NCI-H510A (cell line): ENCODE measurements around the gene FGF22.
"Not testable (repeated sequence)": the region's sequence is repeated elsewhere in the genome, so short reads cannot be mapped to it uniquely, and the experiment has no call there.

Experiments
- DNase-seq: peaks from one replicate; lab custom pipeline; 2025; lab: John Stamatoyannopoulos, UW

Gene FGF22

GRCh38 chr19:660793-661426, 21.2 kb downstream of the FGF22 start:
- DNase-seq = no peak

- no peak for DNase-seq
Observed at GRCh38 chr19:661427-662196, 21.9 kb downstream of the FGF22 start.

GRCh38 chr19:662207-662961, 22.7 kb downstream of the FGF22 start:
- DNase-seq = no peak

GRCh38 chr19:662962-663681, 23.4 kb downstream of the FGF22 start, which contains the start of gene RNF126:
Gene RNF126, minus strand, starts transcription at chr19:663214. Its CDS starts 93 bp downstream, at chr19:663121.
- peak; percentile 80 for DNase-seq

- no peak for DNase-seq
Observed at GRCh38 chr19:663682-664117, 24.0 kb downstream of the FGF22 start.

- DNase-seq = no peak
Observed at GRCh38 chr19:664913-665443, 25.3 kb downstream of the FGF22 start.

- DNase-seq = not testable (repeated sequence)
Observed at GRCh38 chr19:666985-667573, 27.4 kb downstream of the FGF22 start.

- not testable (repeated sequence) for DNase-seq
Observed at GRCh38 chr19:668675-669434, 29.2 kb downstream of the FGF22 start.

GRCh38 chr19:670609-671075, 31.0 kb downstream of the FGF22 start:
- DNase-seq = no peak

- DNase-seq = no peak
Observed at GRCh38 chr19:674282-675151, 34.8 kb downstream of the FGF22 start.

- no peak for DNase-seq
Observed at GRCh38 chr19:676007-676338, 36.3 kb downstream of the FGF22 start.

- DNase-seq = no peak
Observed at GRCh38 chr19:676339-677105, 36.8 kb downstream of the FGF22 start, which contains the start of gene FSTL3. Gene FSTL3, plus strand, starts transcription at chr19:676392. Its CDS starts 32 bp downstream, at chr19:676424.

GRCh38 chr19:677201-677600, 37.5 kb downstream of the FGF22 start:
- no peak for DNase-seq

GRCh38 chr19:677601-678436, 38.1 kb downstream of the FGF22 start:
- no peak for DNase-seq

GRCh38 chr19:678791-679388, 39.2 kb downstream of the FGF22 start:
- no peak for DNase-seq

- DNase-seq = no peak
Observed at GRCh38 chr19:679418-680286, 40.0 kb downstream of the FGF22 start.
